Head of caudate nucleus (tissue), 42 donors: ENCODE data around the gene RAB44.
"Not testable (repeated sequence)": the region's sequence is repeated elsewhere in the genome, so short reads cannot be mapped to it uniquely, and the experiment has no call there.

Experiments
- DNase-seq, 42 donors: peaks; one replicate each; pipeline versions ENCODE4 v3.0.0 to v3.0.0-alpha.2; 2020 to 2021; ENCODE audit warnings: mixed read lengths in 7 of 42
- intact Hi-C: fragments of 100-400 bp; cut with DNase I; formaldehyde crosslinking; loops from one replicate; pipeline ENCODE4 v1.15.0; 2022

The RAB44 gene, protein sequence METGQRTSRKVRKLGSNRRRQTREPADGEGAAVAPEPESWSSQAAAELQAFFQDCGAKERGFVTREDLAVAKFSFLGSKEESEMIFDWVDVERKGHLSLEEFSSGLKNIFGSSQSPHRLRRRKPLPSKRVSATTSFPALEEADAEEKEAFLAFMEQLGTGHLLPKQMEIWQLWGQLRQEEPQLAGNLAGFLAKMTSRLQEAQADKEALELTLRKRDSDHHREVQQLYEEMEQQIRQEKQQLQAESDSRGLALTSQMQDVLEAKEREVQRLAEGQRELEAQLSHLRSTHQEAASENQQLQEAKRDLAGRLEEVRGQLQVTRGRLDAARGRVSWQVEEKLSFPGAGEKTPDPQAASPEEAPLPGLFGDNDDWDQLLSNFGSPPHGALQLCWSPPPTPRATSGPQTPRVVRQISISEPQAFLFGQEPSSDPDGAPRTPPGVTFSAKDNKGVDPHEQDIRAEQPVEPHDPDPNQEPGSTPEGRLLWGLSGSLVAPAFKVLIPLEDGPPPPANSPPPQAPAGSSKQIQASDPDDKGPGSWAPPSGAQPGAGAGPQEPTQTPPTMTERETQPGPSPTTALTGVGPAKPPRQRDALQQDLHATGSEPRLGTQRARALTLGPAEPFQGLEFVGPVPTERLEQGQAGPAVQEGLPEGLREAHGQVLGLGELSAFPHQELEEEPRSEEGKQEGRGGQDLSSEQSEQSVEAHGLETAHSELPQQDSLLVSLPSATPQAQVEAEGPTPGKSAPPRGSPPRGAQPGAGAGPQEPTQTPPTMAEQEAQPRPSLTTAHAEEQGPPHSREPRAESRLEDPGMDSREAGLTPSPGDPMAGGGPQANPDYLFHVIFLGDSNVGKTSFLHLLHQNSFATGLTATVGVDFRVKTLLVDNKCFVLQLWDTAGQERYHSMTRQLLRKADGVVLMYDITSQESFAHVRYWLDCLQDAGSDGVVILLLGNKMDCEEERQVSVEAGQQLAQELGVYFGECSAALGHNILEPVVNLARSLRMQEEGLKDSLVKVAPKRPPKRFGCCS

DNA sequence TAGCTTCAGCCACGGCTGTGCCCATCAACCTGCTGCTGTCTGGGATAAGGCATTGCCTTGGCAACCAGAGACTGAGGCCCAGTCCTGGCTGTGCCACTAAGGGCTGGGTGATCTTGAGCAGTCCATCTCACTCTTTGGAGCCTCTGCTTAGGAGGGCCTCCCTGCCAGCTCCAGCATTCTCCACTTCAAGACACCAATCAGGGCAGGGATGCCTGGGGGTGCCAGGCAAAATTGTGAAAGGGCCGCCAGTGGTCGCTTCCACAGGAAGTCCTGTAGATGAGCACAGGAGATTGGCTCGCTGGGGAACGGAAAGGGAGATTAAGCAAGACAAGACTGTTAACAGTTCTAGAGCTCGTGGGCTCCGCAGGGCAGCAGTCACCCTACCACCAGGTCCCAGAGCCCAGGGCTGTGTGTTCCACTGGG, at the start of gene RAB44:
Gene RAB44 (plus strand): TSS at position 346 of the 423 bp plus-strand sequence. CDS start 6,410 bp downstream, outside the sequence.
- intact Hi-C loops: no loop called here
- no peak for DNase-seq

DNA sequence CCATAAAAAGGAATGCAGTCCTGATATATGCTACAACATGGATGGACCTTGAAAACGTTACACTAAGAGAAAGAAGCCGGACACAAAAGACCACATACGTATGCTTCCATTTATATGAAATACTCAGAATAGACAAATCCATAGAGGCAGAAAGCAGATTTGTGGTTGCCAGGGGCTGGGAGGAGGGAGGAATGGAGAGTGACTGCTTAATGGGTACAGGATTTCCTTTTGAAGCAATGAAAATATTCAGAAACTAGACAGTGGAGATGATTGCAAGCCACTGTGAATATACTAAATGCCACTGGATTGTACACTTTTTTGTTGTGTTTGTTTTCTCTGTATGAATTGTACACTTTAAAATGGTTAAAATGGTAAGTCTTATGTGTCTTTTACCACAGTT, 48.5 kb upstream of the RAB44 start:
- no peak for DNase-seq
- intact Hi-C loops: no loop called here

DNA sequence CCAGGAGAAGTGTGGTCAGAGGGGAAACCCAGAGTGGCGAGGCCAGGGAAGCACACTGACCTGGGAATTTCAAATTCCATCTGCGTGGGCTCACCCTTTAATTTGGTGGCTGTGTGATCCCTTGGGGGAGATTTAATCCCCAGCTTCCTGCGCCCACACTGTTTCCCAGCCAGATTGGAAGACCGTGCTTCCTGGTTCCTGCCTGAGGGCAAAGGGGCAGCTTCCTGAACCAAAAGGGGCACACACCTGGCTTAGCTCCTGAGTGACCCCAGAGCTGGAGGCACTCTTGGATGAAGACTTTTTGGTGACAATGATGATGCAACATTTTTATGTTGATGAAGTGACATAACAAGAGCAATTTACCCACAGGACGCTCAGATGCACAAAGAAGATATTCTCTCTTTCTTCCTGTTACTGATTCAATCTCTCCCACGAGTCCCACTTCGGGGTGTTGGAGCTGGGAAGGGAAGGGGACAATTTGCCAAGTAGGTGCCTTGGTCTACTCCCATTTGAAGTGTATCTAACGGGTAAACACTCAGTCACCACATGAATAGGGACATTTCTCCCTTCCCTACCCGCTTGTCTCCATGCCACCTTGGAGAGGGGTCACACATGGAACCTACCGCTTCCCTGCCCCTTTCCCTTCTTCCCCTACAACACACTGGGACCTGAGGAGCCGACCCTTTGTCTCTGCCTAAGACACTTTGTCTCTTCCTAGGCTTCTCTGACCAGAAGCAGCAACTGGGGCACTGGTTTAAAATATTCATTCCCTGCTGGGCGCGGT, 47.7 kb upstream of the RAB44 start:
- no peak for DNase-seq
- intact Hi-C loops: no loop called here

DNA sequence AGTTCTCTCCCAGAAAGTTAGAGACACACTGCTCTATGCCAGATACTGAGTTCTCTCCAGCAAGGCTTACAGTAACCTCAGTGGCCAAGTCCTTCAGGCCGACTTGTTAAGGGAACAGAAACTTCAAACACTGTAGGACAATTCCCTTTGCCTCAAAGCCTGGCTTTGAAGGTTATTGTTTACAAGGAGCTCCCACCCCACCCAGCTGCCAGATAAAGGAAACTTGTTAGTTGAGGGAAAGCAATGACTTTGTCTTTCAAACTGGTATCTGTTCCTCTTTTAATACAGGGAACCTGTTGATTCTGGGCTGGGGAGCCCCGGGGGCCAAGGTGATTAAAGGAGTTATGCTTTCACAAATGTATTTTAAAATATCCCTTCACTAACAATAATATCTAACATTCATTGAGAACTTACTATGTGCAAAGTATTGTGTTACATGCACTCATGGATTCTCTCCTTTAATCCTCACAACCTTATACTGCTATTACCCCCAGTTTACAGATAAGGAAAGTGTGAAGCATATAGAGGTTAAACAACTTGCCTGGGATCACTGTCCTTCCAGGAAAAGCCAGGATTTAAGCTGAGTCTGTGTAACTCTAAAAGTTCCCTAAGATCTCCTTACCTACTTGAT, 46.7 kb upstream of the RAB44 start:
- DNase-seq: peak in 1 of 42 donors; percentile 7
- intact Hi-C loops: no loop called here

DNA sequence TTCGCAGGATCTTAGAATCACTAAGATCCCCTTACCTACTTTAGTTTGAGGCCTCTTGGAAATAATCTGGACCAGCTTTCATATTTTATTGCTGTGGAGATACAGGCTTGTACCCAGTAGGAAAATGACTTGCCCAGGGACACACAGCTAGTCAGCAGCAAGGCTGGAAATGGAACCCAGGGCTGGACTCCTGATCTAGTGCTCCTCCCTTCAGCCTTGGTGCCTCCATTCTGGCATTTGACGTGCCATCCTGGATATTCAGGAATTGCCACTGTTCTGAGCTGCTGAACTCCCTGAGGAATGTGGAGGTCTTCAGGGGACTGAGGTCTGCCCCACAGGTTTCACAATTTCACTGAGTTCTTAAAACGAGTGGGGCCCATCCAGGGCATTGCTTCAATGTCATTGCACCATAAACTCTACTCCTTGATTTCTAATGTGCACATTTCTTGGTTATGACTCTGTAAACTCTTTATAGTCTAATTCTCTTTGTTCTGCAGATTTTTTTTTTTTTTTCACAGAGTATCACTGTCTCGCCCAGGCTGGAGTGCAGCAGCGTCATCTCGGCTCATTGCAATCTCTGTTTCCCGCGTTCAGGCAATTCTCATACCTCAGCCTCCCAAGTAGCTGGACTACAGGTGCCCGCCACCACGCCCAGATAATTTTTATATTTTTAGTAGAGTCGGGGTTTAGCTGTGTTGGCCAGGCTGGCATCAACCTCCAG, 45.8 kb upstream of the RAB44 start:
- DNase-seq: no peak
- intact Hi-C loops: no loop called here

DNA sequence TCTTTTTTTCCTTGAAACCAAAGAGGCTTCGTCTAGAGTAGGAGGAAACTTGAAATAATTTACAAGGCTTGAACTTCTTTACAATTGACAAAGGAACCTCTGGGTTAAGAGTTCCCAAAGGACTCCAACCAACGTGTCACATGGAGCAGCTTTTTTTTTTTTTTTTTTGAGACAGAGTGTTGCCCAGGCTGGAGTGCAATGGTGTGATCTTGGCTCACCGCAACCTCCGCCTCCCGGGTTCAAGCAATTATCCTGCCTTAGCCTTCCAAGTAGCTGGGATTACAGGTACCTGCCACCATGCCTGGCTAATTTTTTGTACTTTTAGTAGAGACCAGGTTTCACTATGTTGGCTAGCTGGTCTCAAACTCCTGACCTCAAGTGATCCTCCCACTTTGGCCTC, 43.2 kb upstream of the RAB44 start:
- DNase-seq, intact Hi-C loops: not testable (repeated sequence)

DNA sequence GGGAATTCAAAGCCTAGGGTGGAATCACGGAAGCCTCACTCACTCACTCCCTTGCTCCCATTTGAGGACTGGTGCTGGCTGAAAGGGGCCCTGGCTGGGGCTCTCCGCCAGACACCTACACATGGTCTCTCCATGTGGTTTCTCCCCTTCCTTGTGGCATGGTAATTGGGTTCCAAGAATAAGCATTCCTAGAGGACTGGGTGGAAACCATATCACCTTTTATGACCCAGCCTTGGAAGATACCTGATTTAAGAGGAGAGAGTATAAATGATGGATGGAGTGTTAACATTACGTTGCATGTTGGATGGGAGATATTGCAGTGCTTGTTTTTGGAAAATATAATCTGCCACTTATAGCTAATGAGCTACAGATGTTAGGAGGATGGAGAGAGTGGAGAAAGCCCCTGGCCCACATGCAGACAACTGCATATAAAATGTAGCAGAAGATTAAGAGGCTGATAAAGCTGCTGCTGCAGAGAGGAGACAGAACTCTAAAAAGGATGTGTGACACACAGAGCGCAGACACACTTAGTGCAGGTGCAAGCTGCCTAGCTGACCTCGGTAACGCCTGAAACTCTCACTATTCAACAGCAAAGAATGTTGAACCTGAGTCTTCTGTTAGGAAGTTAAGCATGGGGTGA, 42.4 kb upstream of the RAB44 start:
- intact Hi-C loops: no loop called here
- DNase-seq: no peak

DNA sequence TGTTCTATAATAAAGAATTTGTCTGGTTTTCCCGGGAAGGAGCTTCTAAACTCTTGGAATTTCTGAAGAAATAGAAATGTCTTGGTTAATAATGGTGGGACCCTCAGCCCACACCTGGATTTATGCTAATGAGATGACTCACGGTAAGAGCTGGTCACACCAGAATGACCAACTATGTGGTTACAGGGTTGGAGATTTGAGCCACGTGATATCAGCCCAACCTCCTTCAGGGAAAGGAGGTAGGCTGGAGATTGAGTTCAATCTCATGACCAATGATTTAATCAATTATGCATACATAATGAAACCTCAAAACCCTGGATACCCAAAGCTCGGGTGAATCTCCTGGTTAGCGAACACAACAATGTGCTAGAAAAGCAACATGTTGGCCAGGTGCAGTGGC, 41.2 kb upstream of the RAB44 start:
- DNase-seq: no peak
- intact Hi-C loops: no loop called here

DNA sequence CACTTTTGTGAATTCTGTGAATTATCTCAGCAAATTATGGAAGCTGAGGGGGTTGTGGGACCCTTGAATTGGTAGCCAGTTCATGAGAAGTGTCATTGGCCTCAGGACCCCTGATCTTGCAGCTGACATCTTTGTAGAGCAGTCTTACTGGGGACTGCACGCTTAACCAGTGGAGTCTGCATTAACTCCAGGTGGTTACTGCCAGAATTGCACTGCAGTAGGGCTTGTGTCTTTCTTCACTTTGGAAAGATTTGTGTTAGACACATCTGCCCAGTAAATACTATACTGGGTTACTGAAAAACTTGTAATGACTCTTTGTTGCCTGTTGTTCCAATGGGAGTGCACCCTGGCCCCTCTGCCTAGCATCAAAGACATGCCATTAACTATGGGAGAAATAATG, 40.4 kb upstream of the RAB44 start:
- intact Hi-C loops: no loop called here
- no peak for DNase-seq

DNA sequence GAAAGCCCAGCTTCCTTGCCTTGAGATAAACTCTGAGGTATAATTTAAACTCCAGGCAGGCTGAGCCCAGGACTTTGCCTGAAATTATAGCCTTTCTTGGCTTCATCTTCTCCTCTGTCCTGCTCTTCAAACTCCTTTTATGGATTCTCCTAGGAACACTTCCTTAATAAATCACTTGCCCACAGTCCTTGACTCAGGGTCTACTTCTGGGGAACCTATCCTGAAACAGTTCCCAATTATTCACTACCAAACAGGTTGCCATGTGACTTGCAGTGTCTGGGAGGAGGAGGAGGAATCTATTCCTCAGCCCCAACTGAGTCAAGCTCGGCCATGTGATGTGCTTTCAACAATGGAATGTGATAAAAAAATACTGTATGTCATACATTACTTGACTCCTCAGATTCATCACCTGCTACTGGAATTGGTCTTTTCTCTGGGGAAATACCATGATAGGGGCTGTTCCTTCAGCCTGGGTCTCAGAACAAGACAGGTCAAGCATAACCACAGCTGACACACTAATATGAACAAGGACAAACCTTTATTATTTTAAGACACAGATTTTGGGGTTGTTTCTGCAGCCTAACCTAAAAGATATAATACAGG, 39.6 kb upstream of the RAB44 start:
- intact Hi-C loops: no loop called here
- DNase-seq: peak in 20 of 42 donors; percentile 29 to 80 (median 50)

DNA sequence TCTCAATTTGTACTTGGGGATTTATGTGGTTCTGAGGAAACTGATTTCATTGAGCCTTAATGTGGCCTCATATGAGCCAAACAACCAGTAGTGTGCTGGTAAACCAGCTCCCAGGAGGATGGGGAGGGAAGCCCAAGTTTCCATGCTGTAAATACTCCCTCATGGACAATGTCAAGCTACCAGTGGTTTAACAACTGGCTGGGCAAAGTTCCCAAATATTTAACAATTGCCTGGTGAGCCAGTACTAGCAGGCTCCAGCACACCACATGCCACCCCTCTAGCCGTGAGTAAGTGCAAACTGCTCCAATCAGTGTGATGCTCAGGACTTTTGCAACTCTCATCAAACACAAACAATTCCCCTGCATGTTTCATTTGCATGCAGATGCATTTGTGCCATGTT, 38.4 kb upstream of the RAB44 start:
- intact Hi-C loops: no loop called here
- no peak for DNase-seq

DNA sequence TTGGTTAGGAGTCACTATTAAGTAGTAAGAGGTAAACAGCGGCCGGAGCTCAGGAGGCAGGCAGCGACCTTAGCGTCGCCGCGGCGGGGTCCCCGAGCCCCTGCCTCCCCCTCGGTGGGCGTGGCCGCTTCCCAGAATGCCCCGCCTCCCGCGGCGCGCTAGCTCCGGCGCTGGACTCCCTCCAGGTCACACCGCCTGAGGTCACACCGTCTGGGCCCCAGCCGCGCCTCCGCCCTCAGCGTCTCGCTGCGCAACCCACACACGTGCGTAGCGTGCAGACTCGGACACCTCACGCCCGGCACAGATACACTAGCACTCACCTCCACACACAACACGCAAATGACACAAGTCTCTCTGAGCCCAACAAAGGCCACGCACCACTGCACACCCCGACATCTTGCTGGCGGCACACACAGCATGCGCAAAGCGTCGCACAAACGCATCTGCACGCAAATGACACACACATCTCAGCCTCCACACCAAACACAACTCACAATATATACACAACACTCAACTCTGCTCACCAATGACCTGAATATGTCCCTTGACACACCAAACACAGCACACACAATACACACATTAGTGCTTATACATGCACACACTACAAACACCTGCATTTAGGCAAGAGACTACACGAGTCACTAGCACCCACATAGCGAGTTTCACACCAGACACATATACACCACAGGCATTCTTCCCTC, 36.7 kb upstream of the RAB44 start:
- DNase-seq: peak in 21 of 42 donors; percentile 11 to 62 (median 42)
- intact Hi-C loops: no loop called here

DNA sequence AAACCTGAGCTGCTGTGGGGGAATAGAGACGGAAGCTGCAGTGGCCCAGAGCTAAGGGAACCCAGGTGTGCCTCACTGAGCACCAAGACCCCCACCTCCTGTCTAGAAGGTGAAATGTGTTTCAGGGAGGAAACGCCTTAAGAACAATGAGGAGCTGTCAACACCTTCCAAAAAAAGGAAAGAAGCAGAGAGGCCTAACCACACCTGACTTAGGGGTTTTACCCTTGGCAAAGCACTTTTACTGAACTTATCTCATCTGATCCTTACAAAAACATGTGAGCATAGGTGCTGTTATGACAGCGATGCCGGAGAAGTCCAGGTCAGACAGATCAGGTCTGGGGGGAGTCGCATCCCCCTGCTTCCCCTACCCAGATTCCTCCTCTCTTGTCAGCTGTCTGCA, 35.2 kb upstream of the RAB44 start:
- no peak for DNase-seq
- intact Hi-C loops: no loop called here

DNA sequence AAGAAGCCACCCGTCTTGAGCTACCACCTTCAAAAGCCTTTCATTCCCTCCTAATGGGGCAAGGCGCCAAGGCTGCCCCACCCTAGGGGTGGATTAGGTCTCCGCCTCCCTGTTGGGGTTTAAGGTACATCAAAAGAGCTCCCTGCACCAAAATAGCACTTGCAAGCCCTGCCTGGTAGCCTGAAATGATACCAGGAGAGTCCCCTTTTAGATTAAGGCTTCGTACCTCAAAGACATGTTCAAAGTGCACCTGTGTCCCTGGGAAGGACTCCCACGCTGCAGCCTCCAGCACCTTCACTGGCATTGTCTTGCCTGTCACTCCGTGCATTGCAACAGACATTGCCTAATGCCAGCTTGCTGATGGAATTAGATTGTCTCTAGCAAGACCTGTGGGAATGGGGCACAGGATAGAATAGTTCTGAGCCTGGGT, 34.8 kb upstream of the RAB44 start:
- intact Hi-C loops: no loop called here
- peak in 26 of 42 donors; percentile 9 to 84 (median 52) for DNase-seq

DNA sequence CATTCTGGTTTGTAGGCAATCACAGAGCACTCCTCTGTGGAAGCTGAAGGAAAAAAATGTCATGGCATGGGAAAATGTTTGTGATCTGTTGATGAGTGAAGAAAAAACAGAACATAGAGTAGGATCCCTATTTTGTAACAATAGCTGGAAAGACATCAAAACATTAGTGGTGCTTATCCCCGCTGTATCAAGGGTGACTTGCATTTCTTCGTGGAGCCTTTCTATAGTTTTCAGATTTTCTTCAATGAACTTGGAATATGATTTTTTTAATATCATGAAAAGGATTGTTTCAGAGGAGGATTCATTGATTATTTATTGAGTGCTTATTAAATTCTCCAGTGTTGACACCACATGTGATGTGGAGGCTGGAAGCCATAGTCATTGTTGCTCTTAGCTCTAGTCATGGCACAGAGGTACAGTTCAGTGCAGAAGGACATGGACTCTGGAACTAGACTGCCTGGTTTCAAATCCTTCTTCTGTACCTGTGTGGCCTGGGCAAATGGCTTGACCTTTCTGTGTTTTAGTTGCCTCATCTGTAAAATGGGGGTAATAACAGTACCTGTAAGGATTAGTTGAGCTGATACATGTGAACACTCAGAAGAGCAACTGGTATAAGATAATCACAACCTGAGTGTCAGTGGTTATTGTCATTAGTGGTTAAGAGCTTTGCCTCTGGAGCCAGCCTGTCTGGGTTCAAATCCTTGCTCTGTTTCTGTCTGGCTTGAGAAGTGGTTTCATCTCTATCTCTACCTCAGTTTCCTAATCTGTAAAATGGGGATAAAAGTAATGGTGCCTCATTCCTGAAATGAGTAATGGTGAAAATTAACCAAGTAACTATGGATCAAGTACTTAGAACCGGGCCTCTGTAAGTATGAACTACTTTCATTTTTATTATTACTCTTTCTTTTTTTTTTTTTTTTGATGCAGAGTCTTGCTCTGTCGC, 33.9 kb upstream of the RAB44 start:
- intact Hi-C loops: no loop called here
- DNase-seq: no peak
